CD14-positive monocyte (primary cell): ENCODE measurements around the gene RAN. TPM values are rescaled to one million over a fixed set of nuclear protein-coding genes. Genes with fewer than 3 reads are reported as not detected.

ENCODE experiments used
- DNase-seq, 3 donors: peaks; one replicate each; pipeline ENCODE4 v3.0.0-alpha.2; 2011 to 2022
- H2AFZ ChIP-seq: 2 replicates; pipeline ENCODE4 v1.6.0; 2012; ENCODE audit warnings: mild to moderate bottlenecking, low read depth, low read length, inconsistent platforms; ENCODE audit not compliant: insufficient read depth, poor library complexity, severe bottlenecking
- H3K27ac ChIP-seq, 2 donors: 1 replicate in 1 of 2; 2 replicates in 1 of 2; pipeline ENCODE4 v1.5.1; 2012 to 2013; ENCODE audit warnings: low read length in 2 of 2, control low read depth in 1 of 2, inconsistent platforms in 1 of 2, low read depth in 1 of 2, mild to moderate bottlenecking in 1 of 2
- H3K27me3 ChIP-seq, 2 donors: one replicate each; pipeline versions ENCODE4 v1.6.0 to v1.6.1; 2011 to 2013; ENCODE audit warnings: low read length in 2 of 2; ENCODE audit not compliant: control insufficient read depth in 2 of 2, insufficient read depth in 2 of 2
- H3K36me3 ChIP-seq, 2 donors: replicated peaks in 1 of 2; 1 replicate in 1 of 2; 2 replicates in 1 of 2; pipeline versions ENCODE4 v1.5.1 to v1.6.1; 2012 to 2013; ENCODE audit warnings: low read length in 2 of 2, control low read depth in 1 of 2, inconsistent platforms in 1 of 2, mild to moderate bottlenecking in 1 of 2; ENCODE audit not compliant: insufficient read depth in 2 of 2, control insufficient read depth in 1 of 2
- H3K4me1 ChIP-seq, 2 donors: 1 replicate in 1 of 2; 2 replicates in 1 of 2; pipeline versions ENCODE4 v1.5.1 to v1.6.1; 2012 to 2013; ENCODE audit warnings: low read length in 2 of 2, control low read depth in 1 of 2, inconsistent platforms in 1 of 2, mild to moderate bottlenecking in 1 of 2, moderate library complexity in 1 of 2; ENCODE audit not compliant: insufficient read depth in 2 of 2, control insufficient read depth in 1 of 2
- H3K4me2 ChIP-seq: replicated peaks from 2 replicates; pipeline ENCODE3; 2012; ENCODE audit warnings: low read length, moderate library complexity, mild to moderate bottlenecking; ENCODE audit not compliant: poor library complexity, severe bottlenecking; ENCODE audit errors: extremely low read depth
- H3K4me3 ChIP-seq, 3 experiments: fragments of 200-600 bp in 1 of 3; sonication (generic) in 1 of 3; replicated peaks in 1 of 3; 1 replicate in 2 of 3; 2 replicates in 1 of 3; pipeline ENCODE4 v1.5.1; 2011 to 2013; ENCODE audit warnings: low read length in 3 of 3, mild to moderate bottlenecking in 3 of 3, control low read depth in 2 of 3, low read depth in 2 of 3, inconsistent platforms in 1 of 3, moderate library complexity in 1 of 3
- H3K79me2 ChIP-seq: 2 replicates; pipeline ENCODE4 v1.6.0; 2012; ENCODE audit warnings: mild to moderate bottlenecking, control low read depth, inconsistent platforms, low read length, moderate library complexity; ENCODE audit not compliant: insufficient read depth
- H3K9ac ChIP-seq: 2 replicates; pipeline ENCODE4 v1.6.0; 2017; ENCODE audit warnings: low read length, mild to moderate bottlenecking; ENCODE audit not compliant: insufficient read depth, poor library complexity, severe bottlenecking
- H3K9me3 ChIP-seq, 2 donors: replicated peaks in 1 of 2; 1 replicate in 1 of 2; 2 replicates in 1 of 2; pipeline versions ENCODE4 v1.5.1 to v1.6.1; 2012 to 2013; ENCODE audit warnings: low read length in 2 of 2, control low read depth in 1 of 2; ENCODE audit not compliant: control insufficient read depth in 1 of 2, insufficient read depth in 1 of 2
- H4K20me1 ChIP-seq: 2 replicates; pipeline ENCODE4 v1.6.0; 2012; ENCODE audit warnings: mild to moderate bottlenecking, low read length, control low read depth, moderate library complexity; ENCODE audit not compliant: insufficient read depth
- H3K27ac Mint-ChIP-seq, 7 donors: one replicate each; pipeline ENCODE4 v1.8.0; 2020; ENCODE audit warnings: mild to moderate bottlenecking in 7 of 7, mixed read lengths in 7 of 7, moderate library complexity in 6 of 7, inconsistent platforms in 2 of 7
- H3K27me3 Mint-ChIP-seq, 3 donors: one replicate each; pipeline ENCODE4 v1.8.0; 2021 to 2022; ENCODE audit warnings: low read depth in 3 of 3, mild to moderate bottlenecking in 3 of 3, mixed read lengths in 3 of 3, moderate library complexity in 3 of 3, inconsistent platforms in 1 of 3
- H3K36me3 Mint-ChIP-seq, 2 donors: one replicate each; pipeline ENCODE4 v1.8.0; 2020; ENCODE audit warnings: mixed read lengths in 2 of 2, inconsistent platforms in 1 of 2, mild to moderate bottlenecking in 1 of 2
- H3K4me1 Mint-ChIP-seq: one replicate; pipeline ENCODE4 v1.8.0; 2020; ENCODE audit warnings: mild to moderate bottlenecking, mixed read lengths
- H3K4me3 Mint-ChIP-seq, 2 donors: one replicate each; pipeline ENCODE4 v1.8.0; 2020; ENCODE audit warnings: mild to moderate bottlenecking in 2 of 2, mixed read lengths in 2 of 2, moderate library complexity in 1 of 2
- H3K9me3 Mint-ChIP-seq, 7 donors: one replicate each; pipeline ENCODE4 v1.8.0; 2020 to 2022; ENCODE audit warnings: mixed read lengths in 7 of 7, mild to moderate bottlenecking in 6 of 7, moderate library complexity in 6 of 7, inconsistent platforms in 2 of 7
- WGBS: methylation state at CpG from one replicate; pipeline ENCODE4 v1.1.5; 2013; ENCODE audit warnings: missing lambda C conversion rate; ENCODE audit not compliant: insufficient coverage; 5-methylcytosine and 5-hydroxymethylcytosine counted together
- intact Hi-C, 2 donors: fragments of 100-400 bp; cut with micrococcal nuclease; formaldehyde crosslinking; loops; one replicate each; pipeline versions ENCODE4 v1.15.0 to v1.15.1; 2023
- polyA plus RNA-seq, 3 donors: library from polyadenylated mRNA; depleted of rRNA in 1 of 3; unstranded in 2 of 3; stranded (reverse) in 1 of 3; fragments of 300-500 nt in 2 of 3; fragments of >200 nt in 1 of 3; fragmentation: Illumina TruSeq in 2 of 3; gene quantifications; 1 replicate in 2 of 3; 2 replicates in 1 of 3; pipeline ENCODE4 v1.2.3, GENCODE V29; 2012 to 2021
- TF ChIP-seq, protein P1 (sequence below): fragments of 200-600 bp; IDR thresholded peaks from one replicate; pipeline ENCODE4 v1.8.0; 2022; ENCODE audit warnings: antibody characterized with exemption, mild to moderate bottlenecking

The RAN gene
- polyA plus RNA-seq, 3 donors: 197 to 443 (median 366) TPM

DNA sequence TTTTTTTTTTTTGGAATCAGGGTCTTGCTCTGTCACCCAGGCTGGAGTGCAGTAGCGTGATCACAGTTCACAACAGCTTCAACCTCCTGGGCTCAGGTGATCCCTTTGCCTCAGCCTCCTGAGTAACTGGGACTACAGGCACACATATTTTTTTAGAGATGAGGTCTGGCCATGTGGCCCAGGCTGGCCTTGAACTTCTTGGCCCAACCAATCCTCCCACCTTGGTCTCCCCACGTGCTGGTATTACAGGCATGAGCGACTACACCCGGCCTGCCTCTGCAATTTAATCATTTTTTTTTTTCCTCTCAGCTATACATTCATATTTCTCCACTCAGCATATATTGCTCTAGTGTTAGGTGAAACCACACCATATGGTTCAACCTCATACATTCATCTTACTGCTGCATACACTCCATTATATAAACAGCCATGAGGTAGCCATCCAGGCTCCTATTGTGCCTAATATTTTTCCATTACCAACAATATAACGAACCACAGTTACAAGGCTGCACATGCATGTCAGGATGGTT, 39.9 kb upstream of the RAN start:
- DNase-seq: no peak
- intact Hi-C loops: no loop called here
- H3K4me2 ChIP-seq: no peak overlapping the region
- no peak overlapping the region for H3K27ac ChIP-seq
- peaks cover 24% of the 10 kb centered on the region for H3K79me2 ChIP-seq
- H3K36me3 Mint-ChIP-seq: peaks cover 7 to 14% of the 10 kb centered on the region in 2 donors
- peaks cover 14% of the 10 kb centered on the region for H4K20me1 ChIP-seq
- H3K9ac ChIP-seq: no peak overlapping the region
- no peaks in the 10 kb centered on the region for H3K27me3 ChIP-seq
- 92% methylated on average over 2 of the region's 5 CpGs for WGBS
- H3K9me3 ChIP-seq: no peaks in the 10 kb centered on the region
- H3K4me1 ChIP-seq: peaks cover 16 to 25% of the 10 kb centered on the region in 2 donors
- no peak overlapping the region for H3K4me3 ChIP-seq
- no peaks in the 10 kb centered on the region for H3K36me3 ChIP-seq
- TF ChIP-seq, protein P1, sequence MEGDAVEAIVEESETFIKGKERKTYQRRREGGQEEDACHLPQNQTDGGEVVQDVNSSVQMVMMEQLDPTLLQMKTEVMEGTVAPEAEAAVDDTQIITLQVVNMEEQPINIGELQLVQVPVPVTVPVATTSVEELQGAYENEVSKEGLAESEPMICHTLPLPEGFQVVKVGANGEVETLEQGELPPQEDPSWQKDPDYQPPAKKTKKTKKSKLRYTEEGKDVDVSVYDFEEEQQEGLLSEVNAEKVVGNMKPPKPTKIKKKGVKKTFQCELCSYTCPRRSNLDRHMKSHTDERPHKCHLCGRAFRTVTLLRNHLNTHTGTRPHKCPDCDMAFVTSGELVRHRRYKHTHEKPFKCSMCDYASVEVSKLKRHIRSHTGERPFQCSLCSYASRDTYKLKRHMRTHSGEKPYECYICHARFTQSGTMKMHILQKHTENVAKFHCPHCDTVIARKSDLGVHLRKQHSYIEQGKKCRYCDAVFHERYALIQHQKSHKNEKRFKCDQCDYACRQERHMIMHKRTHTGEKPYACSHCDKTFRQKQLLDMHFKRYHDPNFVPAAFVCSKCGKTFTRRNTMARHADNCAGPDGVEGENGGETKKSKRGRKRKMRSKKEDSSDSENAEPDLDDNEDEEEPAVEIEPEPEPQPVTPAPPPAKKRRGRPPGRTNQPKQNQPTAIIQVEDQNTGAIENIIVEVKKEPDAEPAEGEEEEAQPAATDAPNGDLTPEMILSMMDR: no peak
- peaks cover 41% of the 10 kb centered on the region for H3K4me1 Mint-ChIP-seq
- no peaks in the 10 kb centered on the region for H3K9me3 Mint-ChIP-seq
- H2AFZ ChIP-seq: no peak overlapping the region
- peaks cover 0 to 4% (median 0%) of the 10 kb centered on the region in 3 donors for H3K27me3 Mint-ChIP-seq
- H3K27ac Mint-ChIP-seq: no peak overlapping the region
- H3K4me3 Mint-ChIP-seq: no peak overlapping the region

DNA sequence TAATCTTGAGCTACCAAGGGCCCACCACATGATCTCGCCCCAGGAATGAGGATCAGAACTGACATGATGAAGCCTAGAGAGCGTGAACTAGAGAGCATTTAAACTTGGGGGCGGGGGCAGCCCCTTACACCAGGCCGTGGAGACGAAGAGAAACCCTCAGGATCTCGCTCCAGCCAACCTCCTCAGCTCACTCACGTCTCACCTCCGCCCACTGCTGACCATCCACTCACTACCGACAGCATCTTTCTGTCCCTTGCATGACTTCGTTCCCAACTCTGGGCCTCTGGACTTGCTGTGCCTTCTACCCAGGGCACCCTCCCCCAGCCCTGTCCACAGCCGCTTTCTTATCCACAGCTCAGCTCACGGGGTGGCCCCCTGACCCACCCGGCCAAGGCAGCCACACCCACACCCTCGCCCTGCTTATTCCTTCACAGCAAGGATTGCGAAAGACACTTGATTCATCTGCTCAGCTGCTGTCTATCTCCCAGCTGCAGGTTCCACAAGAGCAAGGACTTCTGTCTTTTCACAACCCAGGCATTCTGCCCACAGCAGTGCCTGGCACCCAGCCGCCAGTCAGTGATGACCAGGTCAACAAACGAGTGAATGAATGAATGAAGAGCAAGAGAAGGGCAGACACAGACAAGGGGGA, 39.2 kb upstream of the RAN start:
- Histone ChIP-seq H3K79me2 (peaks cover 26% of the 10 kb centered on the region), H3K4me1 (peaks cover 16 to 25% of the 10 kb centered on the region in 2 donors), H4K20me1 (peaks cover 14% of the 10 kb centered on the region), H3K36me3 (no peaks in the 10 kb centered on the region), H3K4me3 (peak overlapping the region in 1 of 3 experiments; percentile 24), H2AFZ (peak overlapping the region; percentile 26), H3K9me3 (no peaks in the 10 kb centered on the region), H3K27ac (peak overlapping the region in 1 of 2 donors; percentile 37), H3K27me3 (no peaks in the 10 kb centered on the region), H3K9ac (no peak overlapping the region), H3K4me2 (peak overlapping the region; percentile 19)
- Mint-ChIP-seq H3K27me3 (peaks cover under 1 to 4% (median 2%) of the 10 kb centered on the region in 3 donors), H3K27ac (peak overlapping the region in 6 of 7 donors; percentile 20 to 67 (median 35)), H3K9me3 (no peaks in the 10 kb centered on the region), H3K4me3 (peak overlapping the region; percentile 32 to 68), H3K36me3 (peaks cover 13 to 15% of the 10 kb centered on the region in 2 donors), H3K4me1 (peaks cover 34% of the 10 kb centered on the region)
- peak; percentile 47 to 63 (median 60) for DNase-seq
- WGBS: 53% methylated on average over 13 of the region's 17 CpGs
- intact Hi-C loops: no loop called here
- TF ChIP-seq, protein P1: no peak
